Omental fat pad (tissue), 4 donors: ENCODE data around the gene MANSC1. TPM values are rescaled to one million over a fixed set of nuclear protein-coding genes. Genes with fewer than 3 reads are reported as not detected.

Source experiments
- ATAC-seq: fragments of 150-250 bp; one replicate; pipeline ENCODE4 v1.9.1; 2016; ENCODE audit warnings: mild to moderate bottlenecking, moderate library complexity; ENCODE audit not compliant: low FRiP score
- DNase-seq: peaks from one replicate; pipeline ENCODE4 v3.0.0-alpha.2; 2019; ENCODE audit warnings: low spot score
- CTCF ChIP-seq, 3 donors: fragments of 450-650 bp; IDR thresholded peaks; one replicate each; pipeline ENCODE4 v1.5.1; 2016 to 2017; ENCODE audit warnings: antibody characterized with exemption in 3 of 3, mild to moderate bottlenecking in 3 of 3, moderate library complexity in 2 of 3
- small RNA-seq: library from RNA; depleted of rRNA; stranded (forward); fragments of <200 nt; gene quantifications from one replicate; pipeline ENCODE3, GENCODE V24; 2016
- total RNA-seq, 4 donors: library from RNA; depleted of rRNA; stranded (reverse); fragments of >200 nt; gene quantifications; one replicate each; pipeline ENCODE4 v1.1.0, GENCODE V29; 2016

The MANSC1 gene
- total RNA-seq, 4 donors from 2014 or later = 12.2 to 20.1 (median 14.5) TPM

GRCh38 chr12:12282202-12282601, 67.8 kb downstream of the MANSC1 start:
- no peak for DNase-seq
- TF ChIP-seq CTCF (IDR thresholded peaks at IDR 0.05) = no peak

GRCh38 chr12:12281134-12281533, 68.9 kb downstream of the MANSC1 start:
- ATAC-seq = no peak
- DNase-seq = no peak
- TF ChIP-seq CTCF (IDR thresholded peaks at IDR 0.05) = no peak

More at GRCh38 chr12:12282202-12282601, 67.8 kb downstream of the MANSC1 start:
- ATAC-seq = no peak

DNA sequence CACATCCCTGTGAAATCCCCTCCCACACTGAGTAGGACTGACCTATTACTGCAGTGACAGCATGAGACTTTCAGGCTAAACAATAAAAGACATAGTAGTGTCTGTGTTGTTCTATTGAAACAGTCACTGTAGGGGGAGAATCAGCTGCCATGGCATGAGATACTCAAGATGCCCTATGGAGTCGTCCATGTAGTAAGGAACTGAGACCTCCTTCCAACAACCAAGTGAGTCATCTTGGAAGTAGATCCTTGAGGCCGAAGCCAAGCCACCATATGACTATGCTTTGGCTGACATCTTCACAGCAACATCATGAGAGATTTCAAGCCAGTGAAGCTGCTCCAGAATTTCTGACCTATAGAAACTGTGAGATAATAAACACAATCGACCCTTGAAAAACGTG, 71.1 kb downstream of the MANSC1 start:
- DNase-seq (no peak), ATAC-seq (no peak)
- TF ChIP-seq CTCF (IDR thresholded peaks at IDR 0.05) = no peak

Small RNA genes lying within 50 kb of the gene (small RNA-seq; reads per million reads assigned to genes)
- gene RNU6-318P = not detected

Other genes starting within 250 kb of the MANSC1 start
- 10 to 100 TPM; 15.1 to 25.9 (median 22.0) TPM for gene LRP6, start 83.2 kb downstream of the MANSC1 start, total RNA-seq
- 10 to 100 TPM; 11.4 to 17.1 (median 15.7) TPM for gene BORCS5, start 6.8 kb upstream of the MANSC1 start, total RNA-seq
- gene DUSP16, start 212.6 kb upstream of the MANSC1 start, total RNA-seq = 10 to 100 TPM; 18.2 to 29.6 (median 18.7) TPM